Left lung (tissue), 10 donors: ENCODE results near the gene RAPGEF2. TPM values are rescaled to one million over a fixed set of nuclear protein-coding genes. Genes with fewer than 3 reads are reported as not detected.
"Not testable (repeated sequence)": the region's sequence is repeated elsewhere in the genome, so short reads cannot be mapped to it uniquely, and the experiment has no call there.

Experiments
- ATAC-seq: fragments of 200-7000 bp; cut with Tn5 transposase; one replicate; pipeline ENCODE4 v1.9.1; 2020; ENCODE audit warnings: moderate library complexity
- DNase-seq, 4 donors: peaks; one replicate each; pipeline ENCODE4 v3.0.0-alpha.2; 2013 to 2020
- H3K27ac ChIP-seq, 2 donors: fragments of 200-600 bp; sonication (generic) in 1 of 2; one replicate each; pipeline versions ENCODE4 v1.5.0 to v1.8.0; 2020 to 2021
- H3K27me3 ChIP-seq, 2 donors: fragments of 200-600 bp; sonication (generic) in 1 of 2; one replicate each; pipeline versions ENCODE4 v1.5.0 to v1.8.0; 2020 to 2021
- H3K36me3 ChIP-seq, 2 donors: fragments of 200-600 bp; sonication (generic) in 1 of 2; one replicate each; pipeline versions ENCODE4 v1.5.0 to v1.8.0; 2020 to 2021
- H3K4me1 ChIP-seq, 2 donors: fragments of 200-600 bp; one replicate each; pipeline ENCODE4 v1.8.0; 2021
- H3K4me3 ChIP-seq, 2 donors: fragments of 200-600 bp; sonication (generic) in 1 of 2; one replicate each; pipeline versions ENCODE4 v1.5.0 to v1.8.0; 2020 to 2021; ENCODE audit warnings: mild to moderate bottlenecking in 1 of 2
- H3K9me3 ChIP-seq, 2 donors: fragments of 200-600 bp; sonication (generic) in 1 of 2; one replicate each; pipeline versions ENCODE4 v1.5.0 to v1.8.0; 2020 to 2021
- intact Hi-C, 2 donors: fragments of 100-400 bp; cut with DNase I; formaldehyde crosslinking; loops; one replicate each; pipeline versions ENCODE4 v1.11.2 to v1.14.2; 2022
- polyA plus RNA-seq, 6 donors: library from polyadenylated mRNA; unstranded; fragments of 120-200 nt; gene quantifications; one replicate each; pipeline ENCODE4 v1.2.1, GENCODE V29; 2013; ENCODE audit not compliant: insufficient read length in 6 of 6
- total RNA-seq, 2 donors: library from RNA; stranded (reverse); fragmentation: NEBNext Ultra II Directional; extraction: Animal tissue kit (Norgen Biotek cat#: 25700); gene quantifications; one replicate each; pipeline ENCODE4 v1.2.1, GENCODE V29; 2021
- TF ChIP-seq, protein P1 (sequence below), 2 donors: fragments of 200-600 bp; sonication (generic) in 1 of 2; IDR thresholded peaks; one replicate each; pipeline versions ENCODE4 v1.5.0 to v1.8.0; 2021; ENCODE audit warnings: antibody characterized with exemption in 2 of 2
- donor health status: DM: no; HTN: yes; CAD: no.
- donor health status: DM: no; HTN: no; CAD: no.

RAPGEF2 gene
- total and polyA plus RNA-seq, 8 donors: 39.9 to 52.0 (median 45.4) TPM

DNA sequence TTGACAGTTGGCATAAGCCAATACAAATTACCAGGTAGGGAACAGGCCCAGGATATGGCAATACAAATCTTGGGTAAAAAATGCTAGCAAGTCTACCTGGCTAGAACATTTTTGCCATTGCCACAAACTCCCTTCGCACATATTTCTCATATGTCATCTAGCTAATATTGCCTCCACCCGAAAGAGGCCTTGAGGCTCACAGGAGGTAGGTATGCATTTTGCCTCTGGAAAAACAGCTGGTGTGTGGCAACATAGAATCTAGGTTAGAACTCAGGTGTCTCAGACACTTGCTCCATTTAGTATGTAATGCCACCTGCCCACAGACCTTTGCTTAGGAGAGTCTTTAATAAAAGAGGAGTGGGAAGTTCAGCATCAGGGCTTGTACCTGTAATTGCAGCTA, 16.3 kb upstream of the RAPGEF2 start:
- DNase-seq (no peak), ATAC-seq (no peak)
- H3K27ac ChIP-seq: no peak overlapping the region
- no peaks in the 10 kb centered on the region for H3K9me3 ChIP-seq
- no peaks in the 10 kb centered on the region for H3K4me1 ChIP-seq
- no peaks in the 10 kb centered on the region for H3K27me3 ChIP-seq
- TF ChIP-seq, protein P1, sequence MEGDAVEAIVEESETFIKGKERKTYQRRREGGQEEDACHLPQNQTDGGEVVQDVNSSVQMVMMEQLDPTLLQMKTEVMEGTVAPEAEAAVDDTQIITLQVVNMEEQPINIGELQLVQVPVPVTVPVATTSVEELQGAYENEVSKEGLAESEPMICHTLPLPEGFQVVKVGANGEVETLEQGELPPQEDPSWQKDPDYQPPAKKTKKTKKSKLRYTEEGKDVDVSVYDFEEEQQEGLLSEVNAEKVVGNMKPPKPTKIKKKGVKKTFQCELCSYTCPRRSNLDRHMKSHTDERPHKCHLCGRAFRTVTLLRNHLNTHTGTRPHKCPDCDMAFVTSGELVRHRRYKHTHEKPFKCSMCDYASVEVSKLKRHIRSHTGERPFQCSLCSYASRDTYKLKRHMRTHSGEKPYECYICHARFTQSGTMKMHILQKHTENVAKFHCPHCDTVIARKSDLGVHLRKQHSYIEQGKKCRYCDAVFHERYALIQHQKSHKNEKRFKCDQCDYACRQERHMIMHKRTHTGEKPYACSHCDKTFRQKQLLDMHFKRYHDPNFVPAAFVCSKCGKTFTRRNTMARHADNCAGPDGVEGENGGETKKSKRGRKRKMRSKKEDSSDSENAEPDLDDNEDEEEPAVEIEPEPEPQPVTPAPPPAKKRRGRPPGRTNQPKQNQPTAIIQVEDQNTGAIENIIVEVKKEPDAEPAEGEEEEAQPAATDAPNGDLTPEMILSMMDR (IDR thresholded peaks at IDR 0.05): no peak
- H3K36me3 ChIP-seq: no peaks in the 10 kb centered on the region
- intact Hi-C loops: no loop called here
- no peak overlapping the region for H3K4me3 ChIP-seq

DNA sequence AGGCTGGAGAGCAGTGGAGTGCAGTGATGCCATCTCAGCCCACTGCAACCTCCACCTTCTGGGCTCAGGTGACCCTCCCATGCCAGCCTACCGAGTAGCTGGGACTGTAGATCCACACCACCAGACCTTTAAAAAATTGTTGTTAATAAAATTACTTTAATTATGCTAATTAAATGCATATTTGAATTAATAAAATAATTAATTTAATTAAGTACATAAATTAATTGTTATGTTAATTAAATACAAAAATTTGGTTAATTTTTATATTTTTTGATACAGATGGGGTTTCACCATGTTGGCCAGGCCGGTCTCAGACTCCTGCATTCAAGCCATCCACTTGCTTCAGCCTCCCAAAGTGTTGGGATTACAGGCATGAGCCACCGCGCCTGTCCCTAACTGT, 12.6 kb upstream of the RAPGEF2 start:
- intact Hi-C loops: no loop called here
- no peak overlapping the region for H3K27ac ChIP-seq
- TF ChIP-seq, protein P1 (IDR thresholded peaks at IDR 0.05): no peak
- no peak overlapping the region for H3K4me3 ChIP-seq
- H3K9me3 ChIP-seq: no peaks in the 10 kb centered on the region
- no peaks in the 10 kb centered on the region for H3K27me3 ChIP-seq
- DNase-seq: no peak
- H3K36me3 ChIP-seq: no peaks in the 10 kb centered on the region
- H3K4me1 ChIP-seq: no peaks in the 10 kb centered on the region
- ATAC-seq: no peak

DNA sequence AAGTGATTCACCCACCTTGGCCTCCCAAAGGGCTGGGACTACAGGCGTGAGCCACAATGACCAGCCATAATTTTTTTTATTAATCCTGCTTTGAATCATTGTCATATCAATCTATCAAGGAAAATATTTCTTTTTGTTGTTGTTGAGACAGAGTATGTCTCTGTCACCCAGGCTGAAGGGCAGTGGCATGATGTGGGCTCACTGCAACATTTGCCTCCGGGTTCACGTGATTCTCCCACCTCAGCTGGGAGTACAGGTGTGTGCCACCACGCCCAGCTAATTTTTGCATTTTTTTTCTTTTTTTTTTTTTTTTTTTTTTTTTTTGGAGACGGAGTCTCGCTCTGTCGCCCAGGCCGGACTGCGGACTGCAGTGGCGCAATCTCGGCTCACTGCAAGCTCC, 8.7 kb upstream of the RAPGEF2 start:
- ATAC-seq, H3K36me3 ChIP-seq, H3K27me3 ChIP-seq, intact Hi-C loops, H3K27ac ChIP-seq, DNase-seq, H3K9me3 ChIP-seq, H3K4me1 ChIP-seq, H3K4me3 ChIP-seq: not testable (repeated sequence)

DNA sequence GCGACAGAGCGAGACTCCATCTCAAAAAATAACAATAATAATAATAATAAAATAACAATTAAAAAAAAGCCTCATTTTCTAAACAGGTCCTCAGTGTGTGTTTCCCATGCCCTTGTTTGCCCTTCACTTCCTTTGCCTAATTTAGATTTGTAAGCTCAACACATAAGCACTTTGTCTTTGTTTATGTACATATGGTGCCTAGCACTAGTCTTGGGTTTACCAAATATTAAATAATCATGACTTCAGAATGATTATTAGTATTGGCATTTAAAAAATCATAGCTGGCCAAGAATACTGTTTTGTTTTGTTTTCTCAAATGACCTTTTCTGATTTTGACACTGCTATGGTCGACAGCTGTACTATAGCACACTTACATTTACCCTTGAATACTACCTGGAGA, 6.4 kb upstream of the RAPGEF2 start:
- TF ChIP-seq, protein P1 (IDR thresholded peaks at IDR 0.05): no peak
- H3K9me3 ChIP-seq: no peaks in the 10 kb centered on the region
- no peak overlapping the region for H3K27ac ChIP-seq
- H3K4me3 ChIP-seq: no peak overlapping the region
- DNase-seq (no peak), ATAC-seq (no peak)
- peaks cover 0 to 4% of the 10 kb centered on the region in 2 donors for H3K4me1 ChIP-seq
- no peaks in the 10 kb centered on the region for H3K27me3 ChIP-seq
- intact Hi-C loops: no loop called here
- H3K36me3 ChIP-seq: no peaks in the 10 kb centered on the region

DNA sequence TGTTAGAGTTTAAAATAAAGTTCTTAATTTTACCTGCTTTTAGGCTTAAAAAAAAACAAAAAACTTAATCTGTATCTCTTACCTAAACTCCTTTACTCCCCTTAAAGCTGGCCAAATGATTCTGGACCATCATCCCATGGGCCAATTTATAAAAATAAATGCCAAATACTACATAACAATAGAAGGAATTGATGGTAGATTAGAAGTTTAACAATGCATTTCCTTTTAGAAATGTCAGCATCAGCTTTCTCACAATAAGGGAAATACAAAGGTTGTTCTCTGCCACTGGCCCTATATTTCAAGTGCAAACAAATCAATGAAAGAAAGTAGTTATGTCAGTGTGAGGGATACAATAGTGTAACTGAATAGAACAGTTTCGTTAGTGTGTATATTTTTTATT, 5.7 kb upstream of the RAPGEF2 start:
- Histone ChIP-seq H3K4me1 (peaks cover 2 to 6% of the 10 kb centered on the region in 2 donors), H3K9me3 (no peaks in the 10 kb centered on the region), H3K27ac (no peak overlapping the region), H3K4me3 (no peak overlapping the region), H3K36me3 (no peaks in the 10 kb centered on the region), H3K27me3 (peaks cover 0 to 1% of the 10 kb centered on the region in 2 donors)
- ATAC-seq (no peak), DNase-seq (no peak)
- intact Hi-C loops: no loop called here
- TF ChIP-seq, protein P1 (IDR thresholded peaks at IDR 0.05): no peak

DNA sequence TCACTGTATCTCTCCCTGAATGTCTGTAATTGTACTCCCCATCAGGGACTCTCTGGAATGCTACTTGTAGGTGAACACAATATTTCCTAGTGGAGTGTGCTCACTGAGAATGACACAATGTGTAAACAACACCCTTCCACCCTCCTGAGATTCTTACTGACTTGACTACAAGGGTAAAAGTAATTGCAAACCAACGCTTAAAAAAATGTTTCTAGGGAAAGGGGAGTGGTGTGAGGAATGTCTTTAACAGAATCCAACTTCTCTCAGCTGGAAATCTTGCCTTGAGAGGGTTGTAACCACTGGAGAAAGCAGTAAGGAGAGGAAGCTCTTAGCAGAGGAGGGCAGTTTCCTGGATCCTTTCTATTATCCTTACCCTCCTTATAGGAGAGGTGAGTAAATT, 5.1 kb upstream of the RAPGEF2 start:
- no peak overlapping the region for H3K4me3 ChIP-seq
- H3K27me3 ChIP-seq: peaks cover 0 to 5% of the 10 kb centered on the region in 2 donors
- peaks cover 4 to 9% of the 10 kb centered on the region in 2 donors for H3K4me1 ChIP-seq
- H3K27ac ChIP-seq: no peak overlapping the region
- intact Hi-C loops: no loop called here
- no peak for DNase-seq
- TF ChIP-seq, protein P1 (IDR thresholded peaks at IDR 0.05): no peak
- H3K9me3 ChIP-seq: no peaks in the 10 kb centered on the region
- peak; percentile 74 for ATAC-seq
- H3K36me3 ChIP-seq: no peaks in the 10 kb centered on the region
